Measurements from ENCODE around the gene KCNG3. TPM values are rescaled to one million over a fixed set of nuclear protein-coding genes. Genes with fewer than 3 reads are reported as not detected.

Gene KCNG3
- total RNA-seq, 2 donors from 2014 or later = 0.05 TPM; not detected in 1

DNA sequence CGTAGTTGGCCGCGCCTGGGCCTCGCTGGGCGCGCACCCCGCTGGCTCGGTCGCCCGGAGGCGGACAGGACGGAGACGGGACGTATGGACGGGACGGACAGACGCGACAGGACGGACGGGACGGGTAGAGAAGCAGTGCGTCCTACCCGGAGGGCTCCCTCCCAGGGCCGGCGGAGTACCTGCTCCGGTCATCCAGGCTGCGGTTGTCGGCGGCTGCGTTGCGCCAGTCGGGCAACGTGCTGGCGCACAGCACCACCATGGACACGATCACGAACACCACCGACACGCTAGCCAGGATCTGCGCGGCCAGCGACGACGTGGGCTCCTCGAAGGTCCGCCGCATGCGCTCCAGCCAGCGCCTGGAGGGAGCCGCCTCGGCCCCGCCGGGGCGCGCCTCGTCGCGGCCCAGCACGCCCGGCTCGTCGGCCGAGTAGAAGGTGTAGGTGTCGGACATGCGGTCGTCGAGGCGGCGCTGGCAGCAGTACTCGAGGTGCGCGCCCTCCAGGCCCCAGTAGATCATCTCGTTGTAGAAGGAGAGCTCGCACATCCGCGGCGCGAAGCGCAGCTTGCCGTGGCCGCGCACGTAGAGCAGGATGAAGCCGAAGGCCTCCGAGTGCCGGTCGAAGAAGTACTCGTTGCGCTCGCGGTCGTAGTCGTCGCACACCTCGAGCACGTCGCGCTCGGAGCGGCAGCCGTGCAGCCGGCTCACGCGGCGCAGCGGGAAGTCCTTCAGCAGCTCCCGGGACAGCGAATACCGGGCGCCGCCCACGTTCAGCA lies 903 bp downstream of the KCNG3 start:
- intact Hi-C loops (cut with DNase I) = no loop called here
- no peak for DNase-seq (ENCODE audit: low spot score)

DNA sequence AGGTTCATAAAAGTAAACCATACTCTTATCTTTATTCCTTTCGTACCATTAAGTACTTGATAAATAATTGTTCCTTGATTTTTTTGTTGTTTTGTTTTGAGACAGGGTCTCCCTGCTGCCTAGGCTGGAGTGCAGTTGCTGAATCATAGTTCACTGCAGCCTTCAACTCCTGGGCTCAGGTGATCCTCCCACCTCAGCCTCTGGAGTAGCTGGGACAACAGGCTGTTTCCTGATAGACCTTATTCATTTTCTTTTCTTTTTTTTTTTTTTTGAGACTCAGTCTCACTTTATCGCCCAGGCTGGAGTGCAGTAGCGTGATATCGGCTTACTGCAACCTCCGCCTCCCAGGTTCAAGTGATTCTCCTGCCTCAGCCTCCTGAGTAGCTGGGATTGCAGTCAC lies 5.5 kb downstream of the KCNG3 start:
- no peak for DNase-seq (ENCODE audit: low spot score)
- intact Hi-C loops (cut with DNase I) = no loop called here

DNA sequence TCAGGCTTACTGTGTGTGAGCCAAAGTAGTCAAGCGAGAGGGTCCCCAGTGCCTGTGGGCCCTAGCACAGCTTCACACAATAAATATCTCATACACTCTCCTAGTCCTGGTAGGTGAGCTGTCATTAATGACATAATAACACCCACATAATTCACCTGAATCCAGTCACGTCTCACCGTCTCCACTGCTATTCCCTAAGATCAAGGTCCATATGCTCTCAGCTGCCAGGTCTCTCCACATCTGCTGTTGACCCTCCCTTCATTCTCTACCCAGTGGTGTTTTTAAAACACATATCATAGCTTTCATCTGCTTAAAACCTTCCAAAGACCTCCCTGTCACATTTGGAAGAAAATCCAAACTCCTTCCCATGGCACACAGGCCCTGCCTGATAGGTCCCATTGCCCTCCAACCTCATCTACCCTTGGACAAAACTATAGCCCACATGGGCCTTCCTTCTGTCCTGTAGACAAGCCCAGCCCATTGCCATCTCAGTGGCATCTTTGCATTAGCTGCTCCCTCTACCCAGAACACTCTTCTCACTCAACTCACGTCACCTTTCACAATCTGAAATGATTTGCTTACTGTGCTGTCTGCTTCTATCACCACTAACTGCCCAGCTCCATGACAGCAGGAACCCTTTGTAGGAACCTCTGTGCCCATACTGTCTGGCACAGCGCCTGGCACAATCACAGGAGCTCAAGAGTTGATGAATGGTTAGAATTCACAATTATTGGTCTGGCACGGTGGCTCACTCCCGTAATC lies 7.5 kb downstream of the KCNG3 start:
- DNase-seq (ENCODE audit: low spot score) = no peak
- intact Hi-C loops (cut with DNase I) = no loop called here

DNA sequence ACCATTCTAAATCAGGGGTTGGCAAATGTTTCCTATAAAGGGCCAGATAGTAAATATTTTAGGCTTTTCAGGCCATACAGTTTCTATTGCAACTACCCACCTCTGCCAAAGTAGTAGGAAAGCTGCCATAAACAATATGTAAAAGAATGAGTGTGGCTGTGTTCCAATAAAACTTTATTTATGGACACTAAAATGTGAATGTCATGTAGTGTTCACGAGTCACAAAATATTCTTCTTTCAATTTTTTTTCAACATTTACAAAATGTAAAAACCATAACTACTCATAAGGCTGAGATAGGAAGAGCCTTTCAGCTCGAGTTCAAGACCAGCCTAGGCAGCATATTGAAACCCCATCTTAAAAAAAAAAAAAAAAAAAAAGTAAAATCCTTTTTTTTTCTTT lies 13.4 kb downstream of the KCNG3 start:
- intact Hi-C loops (cut with DNase I) = no loop called here
- no peak for DNase-seq (ENCODE audit: low spot score)

DNA sequence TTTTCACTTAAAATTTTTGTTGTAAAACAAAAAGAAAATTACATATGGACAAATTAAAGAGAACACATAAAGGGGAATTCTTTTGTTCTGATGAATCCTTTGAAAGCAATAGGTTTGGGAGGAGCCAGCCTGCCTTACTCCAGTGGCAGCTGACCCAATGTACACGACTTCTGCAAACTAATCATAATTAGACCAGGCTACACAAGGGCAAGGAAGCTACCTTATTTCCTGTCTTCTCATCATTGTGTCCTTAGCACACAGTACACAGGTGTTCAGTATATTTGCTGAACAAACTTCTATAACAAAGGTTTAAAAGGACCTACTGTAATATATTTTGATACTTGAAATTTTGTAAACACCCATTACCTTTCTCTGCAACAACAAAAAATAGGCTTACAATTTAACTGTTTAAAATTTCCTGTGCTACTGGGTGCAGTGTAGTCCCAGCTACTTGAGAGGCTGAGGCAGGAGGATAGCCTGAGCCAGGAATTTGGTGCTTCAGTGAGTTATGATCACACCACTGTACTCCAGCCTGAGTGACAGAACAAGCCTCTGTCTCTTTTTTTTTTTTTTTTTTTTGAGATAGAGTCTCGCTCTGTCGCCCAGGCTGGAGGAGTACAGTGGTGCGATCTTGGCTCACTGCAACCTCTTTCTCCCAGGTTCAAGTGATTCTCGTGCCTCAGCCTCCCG lies 18.9 kb downstream of the KCNG3 start:
- intact Hi-C loops (cut with DNase I) = no loop called here
- DNase-seq (ENCODE audit: low spot score) = no peak

DNA sequence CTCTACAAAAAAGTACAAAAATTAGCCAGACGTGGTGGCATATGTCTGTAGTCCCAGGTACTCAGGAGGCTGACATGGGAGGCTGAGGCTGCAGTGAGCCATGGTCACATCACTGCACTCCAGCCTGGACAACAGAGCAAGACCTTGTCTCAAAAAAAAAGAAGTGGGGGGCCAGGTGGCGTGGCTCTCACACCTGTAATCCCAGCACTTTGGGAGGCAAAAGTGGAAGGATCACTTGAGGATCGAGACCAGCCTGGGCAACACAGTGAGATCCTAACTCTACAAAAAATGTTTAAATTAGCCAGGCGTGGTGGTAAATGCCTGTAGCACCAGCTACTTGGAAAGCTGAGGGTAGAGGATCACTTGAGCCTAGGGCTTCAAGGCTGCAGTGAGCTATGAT lies 23.1 kb downstream of the KCNG3 start:
- DNase-seq (ENCODE audit: low spot score) = no peak
- intact Hi-C loops (cut with DNase I) = no loop called here

DNA sequence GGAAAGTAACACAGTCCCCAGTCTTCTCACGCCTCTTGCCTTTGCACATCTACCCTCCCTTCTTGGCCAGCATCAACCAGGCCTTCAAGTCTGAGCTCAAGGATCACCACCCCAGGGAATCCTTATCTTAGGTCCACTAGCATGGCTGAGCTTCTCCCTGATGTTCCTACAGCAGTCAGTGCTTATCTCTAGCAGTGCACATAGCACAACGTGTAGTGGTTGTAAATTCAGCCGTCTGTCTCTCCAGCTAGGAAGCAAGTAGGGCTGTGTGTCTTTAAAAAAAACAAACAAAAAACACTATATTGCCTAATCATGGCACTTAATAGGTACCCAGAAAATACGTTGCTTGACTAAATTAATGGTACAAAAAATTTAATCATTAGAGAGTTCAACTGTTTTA lies 29.2 kb downstream of the KCNG3 start:
- intact Hi-C loops (cut with DNase I) = no loop called here
- no peak for DNase-seq (ENCODE audit: low spot score)

DNA sequence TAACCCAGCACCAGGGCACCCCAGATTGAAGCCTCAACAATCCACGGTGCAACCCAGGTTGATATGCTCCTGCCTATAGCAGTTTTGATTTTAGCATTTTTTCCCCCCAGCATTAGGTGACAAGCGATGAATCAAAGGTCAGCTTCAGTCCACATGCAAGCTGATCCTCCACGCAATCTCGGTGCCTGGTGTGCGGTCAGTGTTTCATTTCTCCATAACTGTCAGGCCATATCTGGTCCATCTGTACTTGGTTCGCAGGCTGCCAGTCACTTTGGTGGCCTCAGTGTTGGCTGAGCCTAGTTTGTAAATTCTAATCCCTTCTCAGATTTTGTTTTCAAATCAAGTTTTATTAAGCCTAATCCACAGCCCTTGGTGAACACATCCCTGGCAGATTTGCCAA lies 30.2 kb downstream of the KCNG3 start:
- no peak for DNase-seq (ENCODE audit: low spot score)
- intact Hi-C loops (cut with DNase I) = no loop called here

DNA sequence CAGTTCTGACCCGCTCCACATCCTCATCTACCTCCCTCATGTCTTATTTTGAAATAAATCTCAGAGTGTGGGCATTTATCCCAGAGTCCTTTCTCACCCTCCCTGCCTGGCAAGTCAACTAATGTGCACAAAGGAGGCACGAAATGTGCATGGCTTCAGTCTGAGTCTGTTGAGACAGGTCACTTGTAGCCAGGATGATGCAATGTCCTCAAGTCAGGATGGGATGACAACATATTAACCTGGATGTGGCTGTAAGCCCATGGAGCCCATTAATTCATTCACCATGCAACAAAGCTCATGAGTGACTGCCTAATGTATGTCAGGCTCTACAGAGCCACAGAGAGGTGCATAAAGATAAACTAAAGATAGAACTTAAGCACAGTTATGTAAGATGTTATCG lies 34.5 kb downstream of the KCNG3 start:
- no peak for DNase-seq (ENCODE audit: low spot score)
- intact Hi-C loops (cut with DNase I) = no loop called here

DNA sequence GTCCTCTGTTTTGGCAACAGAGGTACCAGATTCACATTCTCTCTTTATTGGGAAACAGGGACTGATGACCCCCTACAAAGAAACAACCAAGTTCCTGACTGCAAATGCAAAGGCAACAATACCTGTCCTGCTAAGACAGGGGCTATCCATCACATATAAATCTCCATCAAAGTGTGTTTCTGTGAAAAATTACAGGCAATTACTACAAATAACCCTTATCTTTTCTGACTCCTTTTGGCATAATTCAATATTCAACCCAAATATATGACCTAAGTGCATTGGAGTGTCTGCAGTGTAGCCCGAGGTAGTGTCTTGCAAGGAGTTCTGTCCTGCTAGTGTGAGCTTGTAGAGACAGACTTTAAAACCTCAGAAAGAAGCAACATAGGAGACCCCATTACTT lies 35.4 kb downstream of the KCNG3 start:
- no peak for DNase-seq (ENCODE audit: low spot score)
- intact Hi-C loops (cut with DNase I) = no loop called here

DNA sequence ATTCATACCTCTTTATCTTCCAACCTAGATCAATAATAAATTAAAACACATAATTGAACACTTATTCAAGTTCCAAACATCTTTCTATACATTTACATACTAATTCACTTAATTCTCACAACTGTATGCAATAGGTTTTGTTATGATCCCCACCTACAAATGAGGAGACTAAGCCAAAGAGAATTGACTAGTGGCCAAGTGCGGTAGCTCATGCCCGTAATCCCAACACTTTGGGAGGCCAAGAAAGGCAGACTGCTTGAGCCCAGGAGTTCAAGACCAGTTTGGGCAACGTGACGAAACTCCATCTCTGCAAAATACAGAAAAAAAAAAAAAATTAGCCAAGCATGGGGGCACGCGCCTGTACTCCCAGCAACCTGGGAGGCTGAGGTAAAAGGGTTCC lies 36.8 kb downstream of the KCNG3 start:
- intact Hi-C loops (cut with DNase I) = no loop called here
- DNase-seq (ENCODE audit: low spot score) = no peak

DNA sequence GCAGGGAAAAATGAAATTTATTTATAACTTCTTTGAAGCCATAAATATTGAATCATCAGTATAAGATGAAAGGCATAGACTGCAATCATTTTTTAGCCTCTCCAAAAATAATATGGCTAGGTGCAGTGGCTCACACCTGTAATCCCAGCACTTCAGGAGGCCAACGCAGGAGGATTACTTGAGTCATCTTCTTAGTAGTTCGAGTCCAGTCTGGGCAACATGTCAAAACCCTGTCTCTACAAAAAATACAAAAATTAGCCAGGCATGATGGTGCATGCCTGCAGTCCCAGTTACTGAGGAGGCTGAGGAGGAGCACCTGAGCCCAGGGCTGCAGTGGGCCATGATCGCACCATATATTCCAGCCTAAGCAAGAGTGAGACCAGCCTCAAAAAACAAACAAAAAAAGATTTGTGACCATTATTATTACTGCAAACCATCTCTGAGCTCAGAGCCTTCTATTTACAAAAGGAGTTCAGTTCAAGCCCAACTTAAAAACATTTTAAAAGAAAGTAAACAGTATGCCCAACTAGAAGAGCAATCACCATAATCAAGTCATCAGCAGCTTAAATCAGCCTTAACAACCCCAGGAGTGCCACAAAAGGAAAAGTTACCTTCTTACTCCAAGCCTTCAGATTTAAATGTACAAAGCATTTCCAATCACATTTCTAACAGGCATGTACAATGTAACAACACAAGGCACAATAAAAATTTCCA lies 37.5 kb downstream of the KCNG3 start:
- DNase-seq (ENCODE audit: low spot score) = no peak
- intact Hi-C loops (cut with DNase I) = no loop called here

DNA sequence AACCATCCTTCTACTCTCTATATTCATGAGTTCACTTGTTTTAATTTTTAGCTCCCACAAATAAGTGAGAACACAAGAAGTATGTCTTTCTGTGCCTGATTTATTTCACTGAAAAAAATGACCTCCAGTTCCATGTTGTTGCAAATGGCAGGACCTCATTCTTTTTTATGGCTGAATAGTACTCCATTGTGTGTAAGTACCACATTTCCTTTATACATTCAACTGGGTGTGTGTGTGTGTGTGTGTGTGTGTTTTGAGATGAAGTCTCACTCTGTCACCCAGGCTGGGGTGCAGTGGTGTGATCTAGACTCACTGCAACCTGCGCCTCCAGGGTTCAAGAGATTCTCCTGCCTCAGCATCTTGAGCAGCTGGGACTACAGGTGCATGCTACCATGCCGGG lies 41.2 kb downstream of the KCNG3 start:
- intact Hi-C loops (cut with DNase I) = no loop called here
- no peak for DNase-seq (ENCODE audit: low spot score)

DNA sequence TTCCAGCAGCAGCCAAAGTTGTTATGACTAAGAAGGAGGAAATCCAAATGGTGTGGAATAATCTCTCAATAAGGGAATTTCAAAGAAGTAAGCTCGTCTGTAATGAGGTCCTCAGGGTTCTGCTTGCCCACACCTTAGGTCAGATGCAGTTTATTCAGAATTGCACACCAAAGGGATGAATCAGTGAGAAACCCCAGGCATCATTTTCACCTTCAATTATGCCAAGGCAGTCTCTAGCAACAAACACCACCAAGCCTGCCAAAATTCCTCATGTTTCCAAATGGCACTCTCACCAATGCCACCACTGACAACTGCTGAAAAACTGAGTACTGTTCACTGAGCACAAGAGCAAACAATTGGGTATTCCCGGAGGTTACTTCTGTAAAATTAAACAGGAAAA lies 43.6 kb downstream of the KCNG3 start:
- no peak for DNase-seq (ENCODE audit: low spot score)
- intact Hi-C loops (cut with DNase I) = no loop called here

DNA sequence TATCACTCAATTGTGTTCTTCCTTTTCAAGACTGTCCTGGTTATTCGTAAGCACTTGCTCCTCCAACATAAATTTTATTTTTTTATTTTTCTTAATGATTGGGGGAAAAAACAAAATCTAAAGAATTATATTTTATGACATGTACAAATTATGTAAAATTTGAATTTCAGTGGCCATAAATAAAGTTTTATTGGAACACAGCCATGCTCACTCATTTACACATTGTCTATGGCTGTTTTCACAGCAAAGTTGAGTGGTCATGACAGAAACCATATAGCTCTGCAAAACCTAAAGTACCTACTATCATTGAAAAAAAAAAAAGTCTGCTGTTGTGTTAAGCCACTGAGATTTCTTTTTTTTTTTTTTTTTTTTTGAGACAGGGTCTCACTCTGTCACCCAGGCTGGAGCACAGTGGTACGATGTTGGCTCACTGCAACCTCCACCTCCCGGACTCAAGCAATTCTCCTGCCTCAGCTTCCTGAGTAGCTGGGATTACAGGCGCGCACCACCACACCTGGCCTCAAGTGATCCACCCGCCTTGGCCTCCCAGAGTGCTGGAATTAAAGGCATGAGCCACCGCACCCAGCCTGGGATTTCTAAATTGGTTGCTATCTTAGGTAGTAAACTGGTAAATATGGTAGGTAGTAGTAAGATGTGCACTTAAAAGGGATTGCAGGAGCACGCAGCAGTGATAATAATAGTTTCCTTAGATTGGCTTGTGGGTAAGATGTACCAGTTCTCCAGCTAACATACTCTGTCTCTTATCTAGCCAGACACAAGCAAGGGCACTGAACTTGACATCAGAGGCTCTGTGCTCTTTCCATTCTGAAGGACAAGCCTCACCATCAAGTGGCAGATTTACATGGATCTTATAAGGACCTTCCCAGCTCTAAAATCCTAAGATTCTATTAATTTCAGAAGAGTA lies 44.4 kb downstream of the KCNG3 start:
- intact Hi-C loops (cut with DNase I) = no loop called here
- DNase-seq (ENCODE audit: low spot score) = no peak

DNA sequence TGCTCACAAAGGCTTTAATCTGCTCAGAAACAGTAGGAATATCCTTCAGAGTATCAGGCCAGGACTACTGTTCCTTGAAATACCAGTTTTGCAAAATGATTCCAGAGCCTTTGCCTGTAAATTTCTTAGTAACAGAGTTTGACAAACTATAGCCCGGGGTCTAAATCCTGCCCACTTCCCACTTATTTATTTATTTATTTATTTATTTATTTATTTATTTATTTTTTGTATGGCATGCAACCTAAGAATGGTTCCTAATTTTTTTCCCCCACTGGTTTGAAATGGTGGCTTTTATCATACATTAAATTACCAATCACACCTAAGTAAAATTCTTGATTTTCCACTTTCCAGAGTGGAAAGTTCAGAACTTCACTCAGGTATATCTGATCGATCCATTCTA lies 45.6 kb downstream of the KCNG3 start:
- intact Hi-C loops (cut with DNase I) = no loop called here
- no peak for DNase-seq (ENCODE audit: low spot score)

DNA sequence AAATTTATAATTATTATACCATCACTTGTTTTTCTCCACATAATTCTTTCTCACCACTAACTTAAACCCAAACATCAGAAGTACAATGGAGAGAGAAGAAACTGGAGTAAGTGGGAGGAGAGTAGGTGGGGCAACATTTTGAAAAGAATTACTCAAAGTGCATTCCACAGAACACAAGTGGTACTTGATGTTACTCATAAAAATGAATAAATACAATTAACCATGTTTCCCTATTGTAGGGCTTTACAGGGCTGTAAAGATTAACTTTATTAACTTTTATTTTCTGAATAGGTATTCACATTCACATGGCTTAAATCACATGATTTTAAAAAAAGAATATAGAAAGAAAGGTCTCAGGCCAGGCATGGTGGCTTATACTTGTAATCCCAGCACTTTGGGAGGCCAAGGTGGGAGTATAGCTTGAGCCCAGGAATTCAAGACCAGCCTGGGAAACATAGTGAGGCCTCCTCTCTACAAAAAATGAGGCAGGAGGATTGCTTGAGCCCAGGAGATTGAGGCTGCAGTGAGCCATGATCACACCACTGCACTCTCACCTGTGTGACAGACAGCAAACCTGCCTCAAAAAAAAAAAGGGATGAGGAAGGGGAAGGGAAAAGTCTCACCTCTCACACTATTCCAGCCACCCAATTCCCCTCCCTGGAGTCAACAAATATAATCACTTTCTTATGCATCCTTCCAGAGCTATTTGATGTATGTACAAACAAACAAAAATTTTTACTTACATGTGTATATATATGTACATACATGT lies 47.1 kb downstream of the KCNG3 start:
- no peak for DNase-seq (ENCODE audit: low spot score)
- intact Hi-C loops (cut with DNase I) = no loop called here

DNA sequence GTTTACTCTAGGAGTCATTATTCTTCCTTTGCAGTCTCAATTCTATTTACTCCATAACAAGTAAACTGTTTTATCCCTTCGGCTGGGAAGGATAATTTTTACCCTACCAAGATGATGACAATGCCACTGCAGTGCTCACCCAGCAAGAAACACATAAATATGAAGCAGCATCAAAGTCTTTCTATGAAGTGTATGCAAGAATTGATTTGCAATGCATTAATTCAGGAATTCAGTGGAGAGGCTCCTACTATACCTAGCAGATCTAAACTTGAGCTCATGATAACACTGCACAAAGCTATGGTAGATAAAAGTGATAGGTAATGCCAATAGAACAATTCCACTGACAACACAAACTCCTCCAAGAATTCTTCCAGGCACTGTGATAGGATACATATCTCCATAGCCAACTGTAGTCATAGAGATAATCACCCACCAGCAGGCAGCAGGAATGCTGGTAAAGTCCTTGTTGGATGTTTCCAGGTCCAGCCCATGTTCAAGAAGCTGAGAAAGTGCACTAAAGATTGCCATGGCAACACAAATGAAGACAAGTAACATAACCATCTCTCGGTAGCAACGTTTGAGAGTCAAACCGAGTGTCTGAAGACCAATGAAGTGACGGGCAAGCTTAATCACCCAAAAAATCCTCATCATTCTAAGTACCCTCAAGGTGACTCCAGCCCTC lies 49.9 kb downstream of the KCNG3 start:
- intact Hi-C loops (cut with DNase I) = no loop called here
- no peak for DNase-seq (ENCODE audit: low spot score)
